GM23338 (cell line): ENCODE results near the gene RER1. TPM values are rescaled to one million over a fixed set of nuclear protein-coding genes. Genes with fewer than 3 reads are reported as not detected.

Experiments
- ATAC-seq: fragments of 200-7000 bp; cut with Tn5 transposase; 3 replicates; pipeline ENCODE4 v1.9.1; 2020
- DNase-seq: peaks from one replicate; pipeline ENCODE4 v3.0.0-alpha.2; 2015; ENCODE audit warnings: low spot score
- H2AFZ ChIP-seq: fragments of 200-600 bp; sonication (generic); 2 replicates; pipeline ENCODE4 v1.8.0; 2016; ENCODE audit warnings: antibody characterized with exemption, mild to moderate bottlenecking, moderate library complexity
- H3F3A ChIP-seq: fragments of 200-600 bp; sonication (generic); replicated peaks from 2 replicates; pipeline ENCODE4 v1.8.0; 2017; ENCODE audit warnings: antibody characterized with exemption, mixed run types, low read depth
- H3K27ac ChIP-seq: fragments of 200-600 bp; sonication (generic); 2 replicates; pipeline ENCODE4 v1.6.1; 2016; ENCODE audit warnings: low read depth
- H3K27me3 ChIP-seq: fragments of 200-600 bp; sonication (generic); 2 replicates; pipeline ENCODE4 v1.8.0; 2016; ENCODE audit warnings: mild to moderate bottlenecking, mixed run types, moderate library complexity; ENCODE audit not compliant: insufficient read depth
- H3K36me3 ChIP-seq: fragments of 200-600 bp; sonication (generic); 2 replicates; pipeline ENCODE4 v1.8.0; 2016; ENCODE audit warnings: mild to moderate bottlenecking; ENCODE audit not compliant: insufficient read depth
- H3K4me1 ChIP-seq: fragments of 200-600 bp; sonication (generic); 2 replicates; pipeline ENCODE4 v1.8.0; 2016; ENCODE audit warnings: mild to moderate bottlenecking, moderate library complexity; ENCODE audit not compliant: insufficient read depth
- H3K4me2 ChIP-seq: fragments of 200-600 bp; sonication (generic); 2 replicates; pipeline ENCODE4 v1.7.1; 2017; ENCODE audit warnings: mixed run types
- H3K4me3 ChIP-seq: fragments of 200-600 bp; sonication (generic); 2 replicates; pipeline ENCODE4 v1.6.1; 2016; ENCODE audit warnings: mixed run types
- H3K79me2 ChIP-seq: fragments of 200-600 bp; sonication (generic); replicated peaks from 2 replicates; pipeline ENCODE4 v1.8.0; 2017; ENCODE audit warnings: mild to moderate bottlenecking; ENCODE audit not compliant: insufficient read depth
- H3K9me2 ChIP-seq: fragments of 200-600 bp; sonication (generic); 2 replicates; pipeline ENCODE4 v1.8.0; 2017; ENCODE audit not compliant: insufficient read depth
- H4K20me1 ChIP-seq: fragments of 200-600 bp; sonication (generic); replicated peaks from 2 replicates; pipeline ENCODE4 v1.8.0; 2017; ENCODE audit warnings: mild to moderate bottlenecking; ENCODE audit not compliant: insufficient read depth
- H3K27ac Mint-ChIP-seq: 2 replicates; pipeline ENCODE4 v1.8.0; 2020; ENCODE audit warnings: inconsistent platforms, mild to moderate bottlenecking, moderate library complexity, mixed read lengths
- H3K27me3 Mint-ChIP-seq: 3 replicates; pipeline ENCODE4 v1.8.0; 2022; ENCODE audit warnings: low read depth, mild to moderate bottlenecking, moderate library complexity, mixed read lengths, inconsistent platforms; ENCODE audit not compliant: insufficient read depth, poor library complexity
- H3K36me3 Mint-ChIP-seq: 3 replicates; pipeline ENCODE4 v1.8.0; 2021; ENCODE audit warnings: low read depth, mild to moderate bottlenecking, inconsistent platforms, moderate library complexity, mixed read lengths
- H3K4me1 Mint-ChIP-seq: 3 replicates; pipeline ENCODE4 v1.8.0; 2020; ENCODE audit warnings: mild to moderate bottlenecking, inconsistent platforms, mixed read lengths
- H3K4me3 Mint-ChIP-seq: 3 replicates; pipeline ENCODE4 v1.8.0; 2021; ENCODE audit warnings: moderate library complexity, mild to moderate bottlenecking, inconsistent platforms, mixed read lengths
- H3K9me3 Mint-ChIP-seq: 3 replicates; pipeline ENCODE4 v1.8.0; 2020; ENCODE audit warnings: moderate library complexity, mild to moderate bottlenecking, inconsistent platforms, mixed read lengths
- CREB1 ChIP-seq: fragments of 250-450 bp; sonication (Bioruptor Pico); IDR thresholded peaks from 2 replicates; pipeline ENCODE4 v1.5.0; 2020; ENCODE audit warnings: low read depth, mild to moderate bottlenecking, moderate library complexity
- ETS1 ChIP-seq: IDR thresholded peaks from 2 replicates; pipeline ENCODE4 v1.6.1; 2016; ENCODE audit warnings: antibody characterized with exemption
- EZH2 ChIP-seq: fragments of 200-600 bp; sonication (generic); IDR thresholded peaks from one replicate; pipeline ENCODE4 v1.8.0; 2017; ENCODE audit warnings: antibody characterized with exemption, mild to moderate bottlenecking, low read depth; ENCODE audit not compliant: unreplicated experiment
- NANOG ChIP-seq: IDR thresholded peaks from 2 replicates; pipeline ENCODE4 v1.6.1; 2016; ENCODE audit warnings: antibody characterized with exemption, borderline replicate concordance
- STAT1 ChIP-seq: IDR thresholded peaks from one replicate; pipeline ENCODE4 v1.6.1; 2016; ENCODE audit warnings: antibody characterized with exemption; ENCODE audit not compliant: unreplicated experiment
- ZNF114 ChIP-seq: fragments of 250-450 bp; sonication (Bioruptor Pico); IDR thresholded peaks from 2 replicates; pipeline ENCODE4 v1.5.0; 2020; ENCODE audit warnings: mild to moderate bottlenecking, moderate library complexity
- ZNF331 ChIP-seq: fragments of 250-450 bp; sonication (Bioruptor Pico); IDR thresholded peaks from 2 replicates; pipeline ENCODE4 v1.5.0; 2020; ENCODE audit warnings: low read depth, mild to moderate bottlenecking, moderate library complexity
- ZNF462 ChIP-seq: fragments of 250-450 bp; sonication (Bioruptor Pico); IDR thresholded peaks from 2 replicates; pipeline ENCODE4 v1.5.0; 2020; ENCODE audit warnings: mild to moderate bottlenecking, moderate library complexity
- polyA plus RNA-seq: library from polyadenylated mRNA; unstranded; fragments of >200 nt; fragmentation: Nextera tagmentation; extraction: Ambion mirVana; gene quantifications from 2 replicates; pipeline ENCODE4 v1.2.1, GENCODE V29; 2016
- total RNA-seq: library from RNA; depleted of rRNA; stranded (reverse); fragments of >200 nt; shearing (Covaris generic); gene quantifications from 2 replicates; pipeline ENCODE4 v1.2.3, GENCODE V29; 2014

RER1 gene
- total and polyA plus RNA-seq, 2 experiments from 2014 or later, result 58.4 to 99.5 TPM

- TF ChIP-seq ZNF462 (CRISPR knock-in tag) (no peak), ZNF114 (CRISPR knock-in tag) (no peak), CREB1 (no peak), EZH2 (no peak), ETS1 (no peak), STAT1 (no peak), ZNF331 (no peak)
Observed at GRCh38 chr1:2422523-2422922, 30.9 kb downstream of the RER1 start (continued).

GRCh38 chr1:2425892-2426291, 34.3 kb downstream of the RER1 start:
- no peak for DNase-seq
- Mint-ChIP-seq H3K27ac (no peak overlapping the region), H3K4me1 (no peaks in the 10 kb centered on the region), H3K9me3 (peaks cover 16% of the 10 kb centered on the region; the same call in 2 of the 3 replicates), H3K36me3 (no peaks in the 10 kb centered on the region), H3K4me3 (no peak overlapping the region), H3K27me3 (peaks cover 10% of the 10 kb centered on the region)
- H3K27me3 ChIP-seq, result no peaks in the 10 kb centered on the region
- H3K4me3 ChIP-seq, result no peak overlapping the region
- no peak overlapping the region for H3K4me2 ChIP-seq
- no peak for ATAC-seq
- no peaks in the 10 kb centered on the region for H3F3A ChIP-seq
- H3K36me3 ChIP-seq, result no peaks in the 10 kb centered on the region
- no peaks in the 10 kb centered on the region for H4K20me1 ChIP-seq
- H3K27ac ChIP-seq, result no peak overlapping the region
- no peak overlapping the region for H2AFZ ChIP-seq
- no peaks in the 10 kb centered on the region for H3K4me1 ChIP-seq
- no peaks in the 10 kb centered on the region for H3K79me2 ChIP-seq
- H3K9me2 ChIP-seq, result no peaks in the 10 kb centered on the region
- no peak for TF ChIP-seq NANOG
- no peak for TF ChIP-seq EZH2
- no peak for TF ChIP-seq ZNF462 (CRISPR knock-in tag)
- no peak for TF ChIP-seq ETS1
